NT2/D1 (cell line): ENCODE measurements around the gene TRIM33.

ENCODE experiments used
- YY1 ChIP-seq: IDR thresholded peaks from 2 replicates; pipeline ENCODE4 v1.6.1; 2011; ENCODE audit not compliant: insufficient read length, insufficient read depth
- ZNF274 ChIP-seq: IDR thresholded peaks from 2 replicates; pipeline ENCODE4 v1.6.1; 2011; ENCODE audit warnings: mild to moderate bottlenecking, low read depth, low read length

DNA sequence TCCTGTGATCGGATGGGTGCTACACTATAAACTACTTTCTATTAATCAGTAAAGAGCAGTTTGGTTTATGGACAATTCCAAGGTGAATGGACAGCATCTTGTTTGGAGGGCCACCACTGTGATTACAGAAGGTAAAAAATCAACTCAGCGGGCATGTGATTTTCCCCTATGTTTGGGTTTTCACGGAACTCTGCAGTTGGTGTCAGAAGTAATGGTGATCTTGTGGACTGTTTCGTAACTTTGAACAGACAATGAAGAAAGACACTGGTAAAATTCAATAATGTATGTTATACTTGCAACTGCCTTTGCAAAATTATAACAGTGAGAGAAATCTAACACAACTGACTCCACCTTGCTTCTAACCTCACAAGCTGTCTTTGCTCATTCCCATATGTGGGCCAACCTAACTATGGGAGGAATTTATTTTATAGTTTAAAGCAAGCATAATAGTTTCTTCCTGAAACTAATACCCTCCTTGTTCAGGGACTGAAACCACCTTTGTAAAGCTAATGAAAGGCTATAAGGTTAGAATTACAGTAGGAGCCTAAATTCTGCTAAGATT, 53.2 kb downstream of the TRIM33 start:
- TF ChIP-seq ZNF274, result no peak
- TF ChIP-seq YY1, result no peak
